Glomerular endothelial cell (primary cell): ENCODE results near the gene SETD1B. TPM values are rescaled to one million over a fixed set of nuclear protein-coding genes. Genes with fewer than 3 reads are reported as not detected.
"Not testable (repeated sequence)": the region's sequence is repeated elsewhere in the genome, so short reads cannot be mapped to it uniquely, and the experiment has no call there.

ENCODE experiments used
- DNase-seq: peaks from one replicate; pipeline ENCODE4 v3.0.0-alpha.2; 2011; ENCODE audit warnings: low read depth, low spot score; ENCODE audit errors: extremely low read depth
- total RNA-seq: library from RNA; depleted of rRNA; stranded (reverse); fragments of >200 nt; gene quantifications from 2 replicates; pipeline ENCODE4 v1.2.3, GENCODE V29; 2015

The SETD1B gene
- total RNA-seq, 1 donor from 2014 or later, result 15.2 TPM

DNA sequence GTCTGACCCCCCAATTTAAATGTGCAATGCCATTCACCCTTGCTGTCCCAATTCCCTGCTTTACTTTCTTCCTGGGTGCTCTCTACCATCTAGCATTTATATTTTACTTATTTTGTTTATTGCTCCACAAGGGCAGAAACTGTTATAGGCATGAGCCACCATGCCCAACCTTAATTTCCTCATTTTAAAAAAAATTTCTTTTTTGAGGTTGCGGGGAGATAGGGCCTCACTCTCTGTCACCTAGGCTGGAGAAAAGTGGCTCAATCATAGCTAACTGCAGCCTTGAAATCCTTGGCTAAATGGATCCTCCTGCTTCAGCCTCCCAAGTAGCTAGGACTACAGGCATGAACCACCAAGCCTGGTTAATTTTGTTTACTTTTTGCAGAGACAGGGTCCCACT lies 41.9 kb downstream of the SETD1B start:
- DNase-seq, result no peak

DNA sequence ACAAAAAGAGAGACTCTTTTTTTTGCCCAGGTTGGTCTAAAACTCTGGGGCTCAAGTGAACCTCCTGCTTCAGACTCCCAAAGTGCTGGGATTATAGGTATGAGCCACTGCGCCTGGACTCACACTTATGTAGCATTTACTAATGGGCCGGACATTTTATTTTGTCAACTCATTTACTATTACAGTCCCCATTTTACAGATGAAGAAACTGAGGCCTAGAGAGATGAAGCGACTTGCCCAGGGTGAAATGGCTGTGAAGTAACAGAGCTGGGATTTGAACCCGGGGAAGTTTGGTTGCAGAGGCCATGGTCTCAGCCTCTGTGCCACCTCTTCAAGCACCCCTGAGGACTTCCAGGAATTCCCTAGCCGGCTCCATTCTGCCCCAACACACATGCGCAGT lies 45.4 kb downstream of the SETD1B start:
- DNase-seq, result no peak

DNA sequence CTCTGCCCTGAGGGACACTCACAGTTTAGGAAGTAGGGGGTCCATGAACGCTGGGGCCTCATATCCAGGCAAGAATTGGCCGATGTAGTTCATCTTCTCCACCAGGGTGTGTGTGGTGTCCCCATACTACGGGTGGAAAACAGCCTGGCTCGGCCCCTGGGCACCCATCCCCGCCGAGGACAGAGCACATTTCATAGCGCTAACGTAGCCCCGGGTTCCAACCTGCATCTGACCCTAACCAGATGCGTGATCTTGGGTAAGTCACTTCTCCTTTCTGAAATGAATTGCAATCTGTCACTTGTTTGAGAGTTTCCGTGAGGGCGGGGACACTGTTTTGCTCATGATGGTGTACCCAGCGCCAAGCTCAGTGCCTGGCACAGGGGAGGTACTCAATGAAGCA lies 45.9 kb downstream of the SETD1B start:
- no peak for DNase-seq

DNA sequence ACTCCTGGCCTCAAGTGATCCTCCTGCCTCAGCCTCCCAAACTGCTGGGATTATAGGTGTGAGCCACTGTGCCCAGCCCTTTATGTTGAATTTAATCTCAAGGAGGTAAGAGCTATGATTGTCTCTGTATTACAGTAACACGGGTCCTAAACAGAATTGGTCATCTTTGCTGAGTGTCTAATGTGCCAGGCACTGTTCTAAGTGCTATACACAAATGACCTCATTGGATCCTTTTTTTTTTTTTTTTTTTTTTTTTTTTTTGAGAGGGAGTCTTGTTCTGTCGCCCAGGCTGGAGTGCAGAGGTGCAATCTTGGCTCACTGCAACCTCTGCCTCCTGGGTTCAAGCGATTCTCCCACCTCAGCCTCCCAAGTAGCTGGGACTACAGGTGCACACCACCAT lies 48.6 kb downstream of the SETD1B start:
- DNase-seq, result not testable (repeated sequence)

GRCh38 chr12:121857322-121858246 lies 53.8 kb downstream of the SETD1B start:
- DNase-seq, result no peak

DNA sequence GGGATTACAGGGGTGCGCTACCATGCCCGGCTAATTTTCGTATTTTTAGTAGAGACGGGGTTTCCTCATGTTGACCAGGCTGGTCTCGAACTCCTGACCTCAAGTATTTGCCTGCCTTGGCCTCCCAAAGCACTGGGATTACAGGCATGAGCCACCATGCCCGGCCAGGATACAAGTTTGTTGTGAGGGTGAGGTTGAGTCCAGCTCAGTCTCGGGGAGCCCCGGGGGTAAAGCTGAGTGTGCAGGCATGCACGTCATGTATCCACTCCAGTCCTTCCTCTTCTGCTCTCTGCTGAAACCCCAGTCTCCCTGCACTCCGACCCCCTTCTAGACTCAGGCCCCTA lies 54.5 kb downstream of the SETD1B start:
- DNase-seq, result no peak

DNA sequence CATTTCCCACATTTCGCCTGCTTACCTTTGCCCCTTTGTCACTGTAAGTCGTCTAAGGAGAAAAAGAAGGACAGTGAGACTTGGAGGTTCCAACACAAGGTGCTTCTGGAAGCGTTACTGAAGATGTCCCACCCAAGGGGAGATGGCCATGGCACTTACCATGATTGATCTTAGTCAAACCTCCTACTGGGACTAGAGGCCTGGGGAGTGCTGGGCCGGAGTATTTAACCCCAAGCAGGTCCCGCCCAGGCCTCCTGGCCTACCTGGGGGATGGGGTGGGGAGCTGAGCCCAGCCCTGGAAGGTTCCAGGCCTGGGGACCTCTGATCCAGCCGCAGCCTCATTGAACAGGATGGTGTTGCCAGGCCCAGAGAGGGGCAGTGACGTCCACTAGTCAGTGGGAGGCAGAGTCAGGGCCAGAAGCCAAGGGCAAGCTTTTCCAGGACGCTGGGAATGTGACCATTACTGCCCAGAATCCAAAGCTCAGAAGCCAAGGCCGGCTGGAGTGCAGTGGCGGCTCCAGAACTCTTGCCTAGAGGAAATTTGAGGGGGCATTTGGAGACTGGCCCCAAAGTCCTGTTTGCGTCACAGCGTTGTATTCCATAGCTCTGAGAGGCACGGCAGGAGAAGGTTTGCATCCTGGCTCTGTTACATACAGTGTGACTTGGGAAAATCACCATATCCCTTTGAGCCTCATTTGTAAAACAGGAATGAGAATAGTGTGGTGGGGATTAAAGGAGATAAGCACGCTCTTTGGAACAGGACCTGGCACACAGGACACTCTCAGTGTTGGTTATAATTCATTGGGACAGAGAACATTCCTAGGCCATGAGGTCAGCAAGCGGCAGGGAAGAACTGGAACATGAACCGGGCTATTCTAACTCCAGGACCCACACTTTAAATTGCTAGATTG lies 55.1 kb downstream of the SETD1B start, which contains the start of gene HPD:
Gene HPD, minus strand, starts transcription at position 198 of the 911 bp plus-strand sequence. Its CDS starts 36 bp downstream, at position 162.
- no peak for DNase-seq

GRCh38 chr12:121860257-121860656 lies 56.4 kb downstream of the SETD1B start:
- DNase-seq, result no peak

GRCh38 chr12:121860699-121861098 lies 56.9 kb downstream of the SETD1B start:
- DNase-seq, result not testable (repeated sequence)

DNA sequence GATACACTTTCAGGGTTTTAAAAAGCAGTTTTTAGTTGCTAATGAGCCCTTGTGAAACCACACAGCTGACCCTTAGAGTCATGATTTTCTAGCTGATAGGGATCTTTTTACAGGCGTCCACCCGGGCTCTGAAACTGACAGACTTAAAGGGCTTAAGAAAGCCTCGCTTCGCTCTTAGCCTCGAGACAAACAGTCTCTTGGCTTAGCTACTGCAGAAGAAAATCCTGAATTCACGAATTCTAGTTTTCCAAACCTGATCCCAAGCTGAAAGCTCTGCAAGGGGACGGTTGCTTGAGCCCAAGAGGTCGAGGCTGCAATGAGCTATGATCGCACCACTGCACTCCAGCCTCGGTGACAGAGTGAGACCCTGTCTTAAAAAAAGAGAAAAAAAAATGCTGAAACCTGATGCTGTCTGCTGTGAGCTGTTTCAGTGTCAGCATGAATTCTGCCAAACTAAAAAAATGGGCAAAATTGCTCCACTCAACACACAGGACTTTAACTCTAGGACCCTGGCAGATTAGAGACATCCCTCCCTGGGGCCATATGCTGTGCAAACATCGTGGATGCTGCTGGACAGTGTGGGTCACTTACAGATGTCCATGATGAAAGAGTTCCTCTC lies 57.9 kb downstream of the SETD1B start:
- DNase-seq, result no peak

- DNase-seq, result no peak
Observed at GRCh38 chr12:121866331-121866730, 62.5 kb downstream of the SETD1B start.

- not testable (repeated sequence) for DNase-seq
Observed at GRCh38 chr12:121869229-121869628, 65.4 kb downstream of the SETD1B start.

- DNase-seq, result no peak
Observed at GRCh38 chr12:121871467-121871866, 67.7 kb downstream of the SETD1B start.

GRCh38 chr12:121872546-121873215 lies 68.9 kb downstream of the SETD1B start:
- no peak for DNase-seq

- DNase-seq, result no peak
Observed at GRCh38 chr12:121873216-121873569, 69.4 kb downstream of the SETD1B start.

DNA sequence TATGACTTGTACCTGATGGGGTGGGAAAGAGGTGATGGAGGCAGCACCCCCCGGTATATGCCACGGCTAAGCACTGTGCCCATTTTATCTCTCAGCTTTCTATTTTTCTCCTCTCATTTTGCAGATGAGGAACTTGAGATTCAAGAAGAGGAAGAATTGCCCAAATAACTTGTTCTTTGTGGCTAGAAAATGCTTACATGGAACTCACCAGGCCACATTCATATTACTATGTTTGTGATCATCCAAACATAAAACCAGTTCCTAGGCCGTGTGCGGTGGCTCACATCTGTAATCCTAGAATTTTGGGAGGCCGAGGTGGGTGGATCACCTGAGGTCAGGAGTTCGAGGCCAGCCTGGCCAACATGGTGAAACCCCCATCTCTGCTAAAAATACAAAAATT lies 70.3 kb downstream of the SETD1B start:
- DNase-seq, result no peak

DNA sequence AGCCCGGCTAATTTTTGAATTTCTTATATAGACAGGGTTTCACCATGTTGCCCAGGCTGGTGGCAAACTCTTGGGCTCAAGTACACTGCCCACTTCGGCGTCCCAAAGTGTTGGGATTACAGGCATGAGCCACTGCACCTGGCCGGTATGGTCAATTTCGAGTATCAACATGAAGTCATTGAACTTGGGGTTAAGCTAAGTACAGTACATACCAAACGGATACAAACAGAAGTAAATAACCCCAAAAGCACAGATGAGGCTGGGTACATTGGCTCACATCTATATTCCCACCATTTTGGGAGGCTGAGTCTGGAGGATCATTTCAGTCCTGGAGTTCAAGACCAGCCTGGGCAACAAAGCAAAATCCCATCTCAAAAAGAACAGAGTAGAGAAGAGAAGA lies 71.8 kb downstream of the SETD1B start:
- no peak for DNase-seq

GRCh38 chr12:121876080-121876447 lies 72.3 kb downstream of the SETD1B start:
- DNase-seq, result not testable (repeated sequence)
